Measurements from ENCODE around the gene TRIO. TPM values are rescaled to one million over a fixed set of nuclear protein-coding genes. Genes with fewer than 3 reads are reported as not detected.

The TRIO gene
- total and polyA plus RNA-seq, 2 donors (not counting 3 experiments of a cell fraction or from before 2014, with no cell fraction given), result 82.9 to 248 TPM

GRCh38 chr5:14171046-14171445 lies 27.9 kb downstream of the TRIO start:
- BruUV-seq (replicated peaks), result no TSS peak
- dilution Hi-C loops (cut with MboI; ENCODE audit: extremely low pct_ligation_motif_present, low sequenced_read_pairs), result no loop called here
- H3K9me3 ChIP-seq (replicated peaks; ENCODE audit: control insufficient read depth, insufficient read depth, low read length), result no peaks in the 10 kb centered on the region
- DNase-seq (ENCODE audit: low read depth, low spot score) (no peak), FAIRE-seq (no peak)
- ChIA-PET POLR2A (no interaction called here), CTCF (interaction anchor here (1.0 to 1.6 kb wide), 2 partner anchors 12 to 14 kb away, joined by 3 read pairs; no protein-coding TSS in a partner anchor)
- H3K4me2 ChIP-seq (ENCODE audit: insufficient read depth, low read length), result no peak overlapping the region
- peaks cover 11% of the 10 kb centered on the region for H4K20me1 ChIP-seq (replicated peaks; ENCODE audit: control insufficient read depth, extremely low read depth, insufficient read depth, low read length)
- TF ChIP-seq POLR2AphosphoS5 (IDR thresholded peaks at IDR 0.05; ENCODE audit: insufficient read depth, low read depth, low read length) (no peak), JUN (IDR thresholded peaks at IDR 0.05; ENCODE audit: borderline replicate concordance, insufficient read depth, insufficient read length, low read depth) (no peak), CTCF (IDR thresholded peaks at IDR 0.05; ENCODE audit: extremely low read depth in 1 of 2, insufficient read depth in 1 of 2, low read depth in 1 of 2, low read length in 2 of 2) (no peak), EZH2 (IDR thresholded peaks at IDR 0.05; ENCODE audit: borderline replicate concordance, low read depth, low read length, severe bottlenecking) (no peak)
- no peaks in the 10 kb centered on the region for H3K36me3 ChIP-seq (ENCODE audit: control insufficient read depth in 2 of 2, extremely low read depth in 1 of 2, insufficient read depth in 2 of 2, low read length in 2 of 2)
- no peak overlapping the region for H3K4me3 ChIP-seq (replicated peaks in 1 of 3; ENCODE audit: insufficient read depth in 1 of 3, low read depth in 1 of 3, low read length in 3 of 3)
- no peaks in the 10 kb centered on the region for H3K27me3 ChIP-seq (ENCODE audit: control insufficient read depth in 2 of 2, insufficient read depth in 2 of 2, low read length in 2 of 2)
- H3K9ac ChIP-seq (replicated peaks; ENCODE audit: extremely low read depth, insufficient read depth, low read length), result no peak overlapping the region
- no peaks in the 10 kb centered on the region for H3K9me1 ChIP-seq (replicated peaks; ENCODE audit: control insufficient read depth, extremely low read depth, insufficient read depth, low read length)
- H3K27ac ChIP-seq (ENCODE audit: insufficient read depth, low read depth, low read length), result no peak overlapping the region
- peaks cover 65% of the 10 kb centered on the region for H3K4me1 ChIP-seq (ENCODE audit: control insufficient read depth, extremely low read depth, insufficient read depth, low read length)
- no peak overlapping the region for H2AFZ ChIP-seq (ENCODE audit: low read depth, low read length)
- intact Hi-C loops (cut with micrococcal nuclease), result no loop called here
- H3K79me2 ChIP-seq (ENCODE audit: control insufficient read depth, insufficient read depth, low read length), result peaks cover 100% of the 10 kb centered on the region

- Histone ChIP-seq H3K9me3 (replicated peaks; ENCODE audit: control insufficient read depth, insufficient read depth, low read length) (no peaks in the 10 kb centered on the region), H3K4me1 (ENCODE audit: control insufficient read depth, extremely low read depth, insufficient read depth, low read length) (peaks cover 59% of the 10 kb centered on the region), H3K4me2 (ENCODE audit: insufficient read depth, low read length) (no peak overlapping the region), H3K79me2 (ENCODE audit: control insufficient read depth, insufficient read depth, low read length) (peaks cover 100% of the 10 kb centered on the region), H4K20me1 (replicated peaks; ENCODE audit: control insufficient read depth, extremely low read depth, insufficient read depth, low read length) (peaks cover 11% of the 10 kb centered on the region), H3K27me3 (ENCODE audit: control insufficient read depth in 2 of 2, insufficient read depth in 2 of 2, low read length in 2 of 2) (no peaks in the 10 kb centered on the region), H3K4me3 (replicated peaks in 1 of 3; ENCODE audit: insufficient read depth in 1 of 3, low read depth in 1 of 3, low read length in 3 of 3) (no peak overlapping the region), H2AFZ (ENCODE audit: low read depth, low read length) (no peak overlapping the region), H3K36me3 (ENCODE audit: control insufficient read depth in 2 of 2, extremely low read depth in 1 of 2, insufficient read depth in 2 of 2, low read length in 2 of 2) (no peaks in the 10 kb centered on the region), H3K27ac (ENCODE audit: insufficient read depth, low read depth, low read length) (no peak overlapping the region), H3K9ac (replicated peaks; ENCODE audit: extremely low read depth, insufficient read depth, low read length) (no peak overlapping the region), H3K9me1 (replicated peaks; ENCODE audit: control insufficient read depth, extremely low read depth, insufficient read depth, low read length) (no peaks in the 10 kb centered on the region)
- TF ChIP-seq GATA2 (IDR thresholded peaks at IDR 0.05; ENCODE audit: insufficient read depth, insufficient read length, low read depth, low read length) (no peak), FOS (IDR thresholded peaks at IDR 0.05; ENCODE audit: borderline replicate concordance, insufficient read depth, low read length) (no peak), POLR2A (IDR thresholded peaks at IDR 0.05; ENCODE audit: low read depth, low read length) (no peak), CTCF (IDR thresholded peaks at IDR 0.05; ENCODE audit: extremely low read depth in 1 of 2, insufficient read depth in 1 of 2, low read depth in 1 of 2, low read length in 2 of 2) (no peak), MAX (IDR thresholded peaks at IDR 0.05; ENCODE audit: insufficient read depth, insufficient read length) (no peak), POLR2AphosphoS5 (IDR thresholded peaks at IDR 0.05; ENCODE audit: insufficient read depth, low read depth, low read length) (no peak), JUN (IDR thresholded peaks at IDR 0.05; ENCODE audit: borderline replicate concordance, insufficient read depth, insufficient read length, low read depth) (no peak), EZH2 (IDR thresholded peaks at IDR 0.05; ENCODE audit: borderline replicate concordance, low read depth, low read length, severe bottlenecking) (no peak), MYC (IDR thresholded peaks at IDR 0.05; ENCODE audit: low read depth, low read length) (no peak)
- intact Hi-C loops (cut with micrococcal nuclease), result no loop called here
- DNase-seq (ENCODE audit: low read depth, low spot score), result no peak
- POLR2A ChIA-PET, result no interaction called here
- no TSS peak for BruUV-seq (replicated peaks)
- CTCF ChIA-PET, result interaction anchor here (1.0 to 1.6 kb wide), 2 partner anchors 12 to 15 kb away, joined by 3 read pairs; no protein-coding TSS in a partner anchor
- dilution Hi-C loops (cut with MboI; ENCODE audit: extremely low pct_ligation_motif_present, low sequenced_read_pairs), result no loop called here
- no peak for FAIRE-seq
Measured at GRCh38 chr5:14171621-14172020, 28.5 kb downstream of the TRIO start.
